ENCODE measurements around the gene CFAP61. TPM values are rescaled to one million over a fixed set of nuclear protein-coding genes. Genes with fewer than 3 reads are reported as not detected.

The CFAP61 gene
- total RNA-seq, 4 donors from 2014 or later, result 0.19 to 1.4 (median 1.1) TPM

- intact Hi-C loops (cut with DNase I; ENCODE audit: low total_unique reads), result no loop called here
- TF ChIP-seq, protein P1, sequence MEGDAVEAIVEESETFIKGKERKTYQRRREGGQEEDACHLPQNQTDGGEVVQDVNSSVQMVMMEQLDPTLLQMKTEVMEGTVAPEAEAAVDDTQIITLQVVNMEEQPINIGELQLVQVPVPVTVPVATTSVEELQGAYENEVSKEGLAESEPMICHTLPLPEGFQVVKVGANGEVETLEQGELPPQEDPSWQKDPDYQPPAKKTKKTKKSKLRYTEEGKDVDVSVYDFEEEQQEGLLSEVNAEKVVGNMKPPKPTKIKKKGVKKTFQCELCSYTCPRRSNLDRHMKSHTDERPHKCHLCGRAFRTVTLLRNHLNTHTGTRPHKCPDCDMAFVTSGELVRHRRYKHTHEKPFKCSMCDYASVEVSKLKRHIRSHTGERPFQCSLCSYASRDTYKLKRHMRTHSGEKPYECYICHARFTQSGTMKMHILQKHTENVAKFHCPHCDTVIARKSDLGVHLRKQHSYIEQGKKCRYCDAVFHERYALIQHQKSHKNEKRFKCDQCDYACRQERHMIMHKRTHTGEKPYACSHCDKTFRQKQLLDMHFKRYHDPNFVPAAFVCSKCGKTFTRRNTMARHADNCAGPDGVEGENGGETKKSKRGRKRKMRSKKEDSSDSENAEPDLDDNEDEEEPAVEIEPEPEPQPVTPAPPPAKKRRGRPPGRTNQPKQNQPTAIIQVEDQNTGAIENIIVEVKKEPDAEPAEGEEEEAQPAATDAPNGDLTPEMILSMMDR (IDR thresholded peaks at IDR 0.05), result no peak
- TF ChIP-seq POLR2A (IDR thresholded peaks at IDR 0.05), result no peak
- H3K4me3 ChIP-seq (ENCODE audit: low read depth, poor library complexity, severe bottlenecking), result no peak overlapping the region
- no peak for DNase-seq (ENCODE audit: low spot score in 2 of 2)
- 80 to 84% methylated on average over 8 of the region's 8 CpGs for WGBS, 2 donors
These were observed 34.0 kb upstream of the CFAP61 start for GRCh38 chr20:20018366-20018765.

- intact Hi-C loops (cut with DNase I; ENCODE audit: low total_unique reads), result no loop called here
- WGBS, 2 donors, result 56 to 57% methylated on average over 2 of the region's 2 CpGs
- no peak overlapping the region for H3K4me3 ChIP-seq (ENCODE audit: low read depth, poor library complexity, severe bottlenecking)
- no peak for DNase-seq (ENCODE audit: low spot score in 2 of 2)
- no peak for TF ChIP-seq POLR2A (IDR thresholded peaks at IDR 0.05)
- TF ChIP-seq, protein P1 (IDR thresholded peaks at IDR 0.05), result no peak
These were observed 33.2 kb upstream of the CFAP61 start for GRCh38 chr20:20019123-20019522.

DNA sequence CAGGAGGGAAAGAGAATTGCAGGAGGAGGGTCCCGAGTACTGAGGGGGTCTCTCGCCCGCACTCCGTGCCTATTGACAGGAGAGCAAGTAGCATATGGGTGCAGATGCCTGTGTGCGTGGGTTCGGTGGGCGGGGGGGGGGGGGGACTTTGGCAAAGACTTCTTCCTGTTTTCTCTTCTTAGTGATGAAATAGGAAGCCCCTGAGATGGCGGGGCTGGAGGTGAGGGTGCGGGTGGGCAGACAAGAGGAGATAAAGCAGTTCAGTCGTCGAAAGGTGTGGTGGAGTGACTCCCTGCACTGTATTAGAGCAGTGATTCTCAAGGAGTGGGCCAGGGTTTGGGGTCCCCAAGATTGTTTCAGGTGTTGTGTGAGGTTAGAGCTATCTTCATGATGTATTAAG, 31.4 kb upstream of the CFAP61 start:
- intact Hi-C loops (cut with DNase I; ENCODE audit: low total_unique reads), result no loop called here
- WGBS, 2 donors, result 85 to 88% methylated on average over 11 of the region's 11 CpGs
- no peak overlapping the region for H3K4me3 ChIP-seq (ENCODE audit: low read depth, poor library complexity, severe bottlenecking)
- DNase-seq (ENCODE audit: low spot score in 2 of 2), result no peak
- no peak for TF ChIP-seq POLR2A (IDR thresholded peaks at IDR 0.05)
- TF ChIP-seq, protein P1 (IDR thresholded peaks at IDR 0.05), result no peak

- DNase-seq (ENCODE audit: low spot score in 2 of 2), result no peak
- TF ChIP-seq, protein P1 (IDR thresholded peaks at IDR 0.05), result no peak
- TF ChIP-seq POLR2A (IDR thresholded peaks at IDR 0.05), result no peak
- H3K4me3 ChIP-seq (ENCODE audit: low read depth, poor library complexity, severe bottlenecking), result no peak overlapping the region
- 53 to 87% methylated on average over 7 of the region's 7 CpGs for WGBS, 2 donors
- intact Hi-C loops (cut with DNase I; ENCODE audit: low total_unique reads), result no loop called here
These were observed 30.5 kb upstream of the CFAP61 start for GRCh38 chr20:20021835-20022234.

GRCh38 chr20:20022498-20022897, 29.8 kb upstream of the CFAP61 start:
- TF ChIP-seq, protein P1 (IDR thresholded peaks at IDR 0.05), result no peak
- no peak for TF ChIP-seq POLR2A (IDR thresholded peaks at IDR 0.05)
- no peak for DNase-seq (ENCODE audit: low spot score in 2 of 2)
- H3K4me3 ChIP-seq (ENCODE audit: low read depth, poor library complexity, severe bottlenecking), result no peak overlapping the region
- intact Hi-C loops (cut with DNase I; ENCODE audit: low total_unique reads), result no loop called here

DNA sequence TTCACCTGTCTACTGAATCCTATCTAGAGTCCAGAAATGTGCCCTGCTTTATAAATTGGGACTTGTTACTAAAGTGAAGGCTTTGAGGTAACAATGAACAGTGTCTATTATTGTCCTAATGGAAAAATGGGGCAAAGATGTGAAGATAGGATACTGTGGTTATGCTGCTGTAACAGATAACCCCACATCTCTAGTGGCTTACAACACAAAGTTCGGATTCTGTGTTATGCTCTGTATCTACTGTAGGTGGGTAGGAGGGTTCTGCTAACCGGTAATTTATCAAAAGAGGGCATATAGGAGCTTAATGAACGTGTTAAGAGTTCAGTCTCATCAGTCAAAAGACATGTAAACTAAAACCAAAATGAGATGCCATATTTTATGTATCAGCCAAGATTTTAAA, 28.9 kb upstream of the CFAP61 start:
- TF ChIP-seq, protein P1 (IDR thresholded peaks at IDR 0.05), result no peak
- TF ChIP-seq POLR2A (IDR thresholded peaks at IDR 0.05), result no peak
- no peak for DNase-seq (ENCODE audit: low spot score in 2 of 2)
- 93 to 96% methylated on average over 3 of the region's 3 CpGs for WGBS, 2 donors
- no peak overlapping the region for H3K4me3 ChIP-seq (ENCODE audit: low read depth, poor library complexity, severe bottlenecking)
- intact Hi-C loops (cut with DNase I; ENCODE audit: low total_unique reads), result no loop called here
